ENCODE results near the gene EIF5B. TPM values are rescaled to one million over a fixed set of nuclear protein-coding genes. Genes with fewer than 3 reads are reported as not detected.

Gene EIF5B
- total RNA-seq, 1 donor from 2014 or later = 42.0 TPM

DNA sequence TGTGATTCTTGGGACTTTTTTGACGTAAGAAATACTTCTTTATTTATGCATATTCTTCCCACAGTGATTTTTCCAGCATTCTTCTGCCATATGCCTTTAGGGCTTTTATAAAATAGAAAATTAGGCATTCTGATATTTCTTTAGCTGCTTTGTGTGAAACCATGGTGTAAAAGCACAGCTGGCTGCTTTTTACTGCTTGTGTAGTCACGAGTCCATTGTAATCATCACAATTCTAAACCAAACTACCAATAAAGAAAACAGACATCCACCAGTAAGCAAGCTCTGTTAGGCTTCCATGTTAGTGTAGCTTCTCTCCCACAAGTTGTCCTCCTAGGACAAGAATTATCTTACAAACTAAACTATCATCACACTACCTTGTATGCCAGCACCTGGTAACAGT lies 62.6 kb downstream of the EIF5B start:
- no peak for DNase-seq (ENCODE audit: low spot score)
- TF ChIP-seq, protein P1, sequence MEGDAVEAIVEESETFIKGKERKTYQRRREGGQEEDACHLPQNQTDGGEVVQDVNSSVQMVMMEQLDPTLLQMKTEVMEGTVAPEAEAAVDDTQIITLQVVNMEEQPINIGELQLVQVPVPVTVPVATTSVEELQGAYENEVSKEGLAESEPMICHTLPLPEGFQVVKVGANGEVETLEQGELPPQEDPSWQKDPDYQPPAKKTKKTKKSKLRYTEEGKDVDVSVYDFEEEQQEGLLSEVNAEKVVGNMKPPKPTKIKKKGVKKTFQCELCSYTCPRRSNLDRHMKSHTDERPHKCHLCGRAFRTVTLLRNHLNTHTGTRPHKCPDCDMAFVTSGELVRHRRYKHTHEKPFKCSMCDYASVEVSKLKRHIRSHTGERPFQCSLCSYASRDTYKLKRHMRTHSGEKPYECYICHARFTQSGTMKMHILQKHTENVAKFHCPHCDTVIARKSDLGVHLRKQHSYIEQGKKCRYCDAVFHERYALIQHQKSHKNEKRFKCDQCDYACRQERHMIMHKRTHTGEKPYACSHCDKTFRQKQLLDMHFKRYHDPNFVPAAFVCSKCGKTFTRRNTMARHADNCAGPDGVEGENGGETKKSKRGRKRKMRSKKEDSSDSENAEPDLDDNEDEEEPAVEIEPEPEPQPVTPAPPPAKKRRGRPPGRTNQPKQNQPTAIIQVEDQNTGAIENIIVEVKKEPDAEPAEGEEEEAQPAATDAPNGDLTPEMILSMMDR (IDR thresholded peaks at IDR 0.05; ENCODE audit: unreplicated experiment) = no peak
- H3K4me1 Mint-ChIP-seq (ENCODE audit: unreplicated experiment) = peaks cover 9% of the 10 kb centered on the region
- peaks cover 5% of the 10 kb centered on the region for H3K27me3 Mint-ChIP-seq (ENCODE audit: unreplicated experiment)
- no peak overlapping the region for H3K27ac Mint-ChIP-seq (ENCODE audit: unreplicated experiment)
- H3K36me3 Mint-ChIP-seq (ENCODE audit: low read depth, unreplicated experiment) = peaks cover 65% of the 10 kb centered on the region
- no peak overlapping the region for H3K4me3 Mint-ChIP-seq (ENCODE audit: unreplicated experiment)
- H3K9me3 Mint-ChIP-seq (ENCODE audit: unreplicated experiment) = no peaks in the 10 kb centered on the region

DNA sequence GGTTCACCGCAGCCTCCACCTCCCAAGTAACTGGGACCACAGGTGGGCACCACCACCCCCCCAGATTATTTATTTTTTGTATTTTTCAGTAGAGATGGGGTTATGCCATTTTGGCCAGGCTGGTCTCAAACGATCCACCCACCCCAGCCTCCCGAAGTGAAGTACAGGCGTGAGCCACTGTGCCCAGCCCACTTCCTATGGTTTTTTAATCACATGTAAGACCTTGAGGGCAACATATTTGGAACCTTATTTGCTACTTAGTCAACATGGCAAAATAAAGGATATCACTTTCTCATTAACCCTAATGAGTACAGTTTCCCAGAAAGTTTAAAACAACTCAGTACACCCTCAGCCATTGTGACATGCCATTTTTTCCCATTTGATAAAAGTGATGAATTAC lies 64.7 kb downstream of the EIF5B start:
- no peak overlapping the region for H3K4me3 Mint-ChIP-seq (ENCODE audit: unreplicated experiment)
- peaks cover 9% of the 10 kb centered on the region for H3K4me1 Mint-ChIP-seq (ENCODE audit: unreplicated experiment)
- no peaks in the 10 kb centered on the region for H3K9me3 Mint-ChIP-seq (ENCODE audit: unreplicated experiment)
- no peak for DNase-seq (ENCODE audit: low spot score)
- H3K36me3 Mint-ChIP-seq (ENCODE audit: low read depth, unreplicated experiment) = peaks cover 61% of the 10 kb centered on the region
- no peak overlapping the region for H3K27ac Mint-ChIP-seq (ENCODE audit: unreplicated experiment)
- peaks cover 5% of the 10 kb centered on the region for H3K27me3 Mint-ChIP-seq (ENCODE audit: unreplicated experiment)
- TF ChIP-seq, protein P1 (IDR thresholded peaks at IDR 0.05; ENCODE audit: unreplicated experiment) = no peak

DNA sequence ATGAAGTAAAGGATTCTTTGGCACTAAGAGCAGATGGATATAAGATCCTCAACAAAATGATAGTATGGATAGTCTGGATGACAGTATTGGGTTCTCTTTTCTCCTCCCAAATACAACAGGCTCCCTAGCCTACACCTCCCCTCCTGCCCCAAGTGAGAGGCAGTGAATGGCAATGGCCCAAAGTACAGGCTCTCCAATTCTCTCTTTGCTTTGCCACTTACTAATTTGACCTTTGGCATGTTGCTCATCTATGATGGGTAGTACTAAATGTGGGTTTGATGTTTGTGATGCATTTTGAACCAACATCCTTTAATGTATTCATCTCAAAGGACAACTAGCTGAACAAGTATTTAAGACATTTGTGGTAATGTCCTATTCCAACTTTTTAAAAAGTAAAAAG lies 65.9 kb downstream of the EIF5B start:
- H3K27me3 Mint-ChIP-seq (ENCODE audit: unreplicated experiment) = peaks cover 5% of the 10 kb centered on the region
- TF ChIP-seq, protein P1 (IDR thresholded peaks at IDR 0.05; ENCODE audit: unreplicated experiment) = no peak
- no peak overlapping the region for H3K27ac Mint-ChIP-seq (ENCODE audit: unreplicated experiment)
- no peaks in the 10 kb centered on the region for H3K9me3 Mint-ChIP-seq (ENCODE audit: unreplicated experiment)
- DNase-seq (ENCODE audit: low spot score) = no peak
- H3K4me3 Mint-ChIP-seq (ENCODE audit: unreplicated experiment) = peak overlapping the region; percentile 14
- H3K4me1 Mint-ChIP-seq (ENCODE audit: unreplicated experiment) = peaks cover 9% of the 10 kb centered on the region
- H3K36me3 Mint-ChIP-seq (ENCODE audit: low read depth, unreplicated experiment) = peaks cover 50% of the 10 kb centered on the region

DNA sequence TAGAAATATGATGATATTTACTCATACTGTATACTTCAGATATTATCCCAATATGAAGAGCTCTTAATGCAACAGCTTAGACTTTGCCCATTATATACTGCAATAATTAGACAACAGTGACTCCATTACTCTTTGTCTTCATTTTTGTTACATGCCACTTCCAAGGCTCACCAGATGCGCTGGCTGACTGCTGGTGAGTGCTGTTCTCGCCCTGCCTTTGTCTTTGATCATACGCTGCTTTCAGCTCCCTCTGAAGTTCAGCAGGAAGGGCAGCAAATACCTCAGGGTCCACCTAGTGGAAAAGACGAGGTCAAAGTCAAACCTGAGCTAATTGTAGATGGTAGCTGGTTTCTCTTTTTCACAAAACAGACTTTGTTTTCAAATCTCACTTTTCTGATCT lies 66.3 kb downstream of the EIF5B start:
- peak overlapping the region; percentile 65 for H3K27ac Mint-ChIP-seq (ENCODE audit: unreplicated experiment)
- H3K4me3 Mint-ChIP-seq (ENCODE audit: unreplicated experiment) = peak overlapping the region; percentile 14
- no peak for DNase-seq (ENCODE audit: low spot score)
- no peaks in the 10 kb centered on the region for H3K9me3 Mint-ChIP-seq (ENCODE audit: unreplicated experiment)
- peaks cover 9% of the 10 kb centered on the region for H3K4me1 Mint-ChIP-seq (ENCODE audit: unreplicated experiment)
- TF ChIP-seq, protein P1 (IDR thresholded peaks at IDR 0.05; ENCODE audit: unreplicated experiment) = no peak
- peaks cover 45% of the 10 kb centered on the region for H3K36me3 Mint-ChIP-seq (ENCODE audit: low read depth, unreplicated experiment)
- peaks cover 5% of the 10 kb centered on the region for H3K27me3 Mint-ChIP-seq (ENCODE audit: unreplicated experiment)

DNA sequence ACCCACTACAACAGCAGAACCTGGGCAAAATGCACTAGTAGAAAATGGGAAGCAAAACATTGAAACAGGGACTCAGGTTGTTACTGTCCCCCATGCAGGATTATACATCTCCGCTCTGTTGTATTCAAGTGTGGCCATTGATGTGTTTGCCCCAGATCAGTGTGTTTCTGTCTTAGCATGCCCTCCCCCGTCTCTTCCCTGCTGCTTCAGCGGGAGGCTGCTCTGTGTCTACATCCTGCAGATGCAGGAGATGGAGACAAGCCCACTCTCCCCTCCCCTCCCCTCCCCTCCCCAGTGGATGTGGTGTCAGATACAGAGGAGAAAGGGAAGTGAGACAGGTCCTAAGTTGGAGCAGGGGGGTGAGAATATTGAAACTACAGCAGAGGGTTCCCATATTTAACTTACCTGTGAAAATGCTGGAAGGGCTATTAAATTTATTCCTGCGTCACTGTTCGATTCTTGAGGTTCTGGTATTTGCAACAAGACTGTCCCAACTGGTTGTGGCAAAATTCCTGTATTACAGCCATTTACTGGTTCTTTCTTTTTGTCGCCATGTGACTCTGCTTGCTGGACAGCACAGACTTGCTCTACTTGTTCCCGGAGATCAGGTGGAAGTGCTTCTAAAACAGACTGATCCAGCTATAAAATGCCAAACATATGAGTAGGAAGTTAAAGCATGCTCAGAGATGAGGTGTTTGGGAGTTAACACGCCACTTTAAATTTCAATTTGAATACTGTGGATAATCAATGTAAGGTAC lies 67.0 kb downstream of the EIF5B start:
- peak overlapping the region; percentile 65 for H3K27ac Mint-ChIP-seq (ENCODE audit: unreplicated experiment)
- H3K4me3 Mint-ChIP-seq (ENCODE audit: unreplicated experiment) = peak overlapping the region; percentile 38

More for the DNA sequence above, 67.0 kb downstream of the EIF5B start:
- H3K27me3 Mint-ChIP-seq (ENCODE audit: unreplicated experiment) = peaks cover 5% of the 10 kb centered on the region
- TF ChIP-seq, protein P1 (IDR thresholded peaks at IDR 0.05; ENCODE audit: unreplicated experiment) = no peak
- peaks cover 9% of the 10 kb centered on the region for H3K4me1 Mint-ChIP-seq (ENCODE audit: unreplicated experiment)
- peaks cover 38% of the 10 kb centered on the region for H3K36me3 Mint-ChIP-seq (ENCODE audit: low read depth, unreplicated experiment)
- no peaks in the 10 kb centered on the region for H3K9me3 Mint-ChIP-seq (ENCODE audit: unreplicated experiment)
- DNase-seq (ENCODE audit: low spot score) = peak; percentile 7

All from endothelial cell (in vitro differentiated cells).